Caki2 (cell line): ENCODE results near the gene SLC38A3. TPM values are rescaled to one million over a fixed set of nuclear protein-coding genes. Genes with fewer than 3 reads are reported as not detected.
"Not testable (repeated sequence)": the region's sequence is repeated elsewhere in the genome, so short reads cannot be mapped to it uniquely, and the experiment has no call there.

Experiments used
- DNase-seq: peaks from one replicate; pipeline ENCODE4 v3.0.0-alpha.2; 2015; ENCODE audit warnings: low read depth
- in situ Hi-C: cut with HindIII; loops from 2 replicates; pipeline ENCODE4 v1.10.0; 2016; ENCODE audit warnings: low sequenced_read_pairs, low pct_unique_long_range_greater_than_20kb, mixed read lengths
- total RNA-seq: library from RNA; depleted of rRNA; stranded (reverse); fragments of >200 nt; shearing (Covaris generic); gene quantifications from 2 replicates; pipeline ENCODE4 v1.2.3, GENCODE V29; 2014; ENCODE audit warnings: low replicate concordance

SLC38A3 gene
- total RNA-seq, 1 experiment from 2014 or later = not detected

DNA sequence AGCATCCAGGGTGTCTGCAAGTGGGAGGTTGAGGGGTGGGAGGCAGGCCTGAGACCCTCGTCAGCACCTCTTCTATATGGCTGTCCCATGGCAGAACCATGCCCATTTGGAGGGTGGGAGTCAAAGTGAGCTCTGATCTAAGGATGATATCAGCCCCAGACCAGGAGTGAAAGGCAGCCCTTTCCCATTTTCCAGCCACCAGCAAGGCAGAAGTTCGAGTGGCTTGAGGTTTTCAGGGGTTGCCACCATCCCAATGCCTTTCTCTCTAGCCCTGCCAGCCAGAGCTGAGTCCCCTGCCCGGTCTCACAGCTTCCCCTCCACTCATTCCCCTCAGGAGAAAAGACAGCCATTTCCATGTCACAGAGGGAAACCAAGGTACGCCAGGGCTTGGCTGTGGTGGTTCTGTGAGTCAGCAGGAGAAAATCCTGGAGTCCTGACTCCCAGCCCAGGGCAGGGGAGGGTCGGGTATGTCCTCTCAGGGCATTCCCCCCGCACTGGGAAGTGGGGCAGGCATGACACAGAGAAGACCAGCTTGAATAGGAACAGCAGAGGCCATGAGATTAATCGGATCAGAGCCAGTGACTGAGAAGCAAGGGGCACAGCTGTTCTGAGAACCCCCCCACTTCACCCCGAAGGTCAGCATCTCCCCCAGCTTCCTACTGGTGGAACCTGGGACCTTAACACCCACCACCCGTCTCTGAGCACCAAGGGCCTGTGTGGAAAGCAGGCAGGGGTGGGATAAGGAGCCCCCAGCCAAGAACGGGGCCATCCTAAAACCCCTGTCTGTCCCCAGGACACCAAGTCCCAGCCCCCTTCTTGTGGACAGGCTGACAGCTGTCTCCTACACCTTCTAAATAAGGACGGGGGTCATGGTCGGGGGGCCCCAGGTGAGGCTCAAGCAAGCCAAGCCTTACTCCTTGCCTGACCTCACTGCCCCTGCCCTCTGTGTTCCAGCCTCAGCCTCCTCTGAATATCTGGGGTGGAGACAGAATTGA is 965 bp upstream of the SLC38A3 start:
- no peak for DNase-seq
- in situ Hi-C loops = no loop called here

GRCh38 chr3:50205413-50206276 is 574 bp downstream of the SLC38A3 start:
- DNase-seq = no peak
- in situ Hi-C loops = no loop called here

DNA sequence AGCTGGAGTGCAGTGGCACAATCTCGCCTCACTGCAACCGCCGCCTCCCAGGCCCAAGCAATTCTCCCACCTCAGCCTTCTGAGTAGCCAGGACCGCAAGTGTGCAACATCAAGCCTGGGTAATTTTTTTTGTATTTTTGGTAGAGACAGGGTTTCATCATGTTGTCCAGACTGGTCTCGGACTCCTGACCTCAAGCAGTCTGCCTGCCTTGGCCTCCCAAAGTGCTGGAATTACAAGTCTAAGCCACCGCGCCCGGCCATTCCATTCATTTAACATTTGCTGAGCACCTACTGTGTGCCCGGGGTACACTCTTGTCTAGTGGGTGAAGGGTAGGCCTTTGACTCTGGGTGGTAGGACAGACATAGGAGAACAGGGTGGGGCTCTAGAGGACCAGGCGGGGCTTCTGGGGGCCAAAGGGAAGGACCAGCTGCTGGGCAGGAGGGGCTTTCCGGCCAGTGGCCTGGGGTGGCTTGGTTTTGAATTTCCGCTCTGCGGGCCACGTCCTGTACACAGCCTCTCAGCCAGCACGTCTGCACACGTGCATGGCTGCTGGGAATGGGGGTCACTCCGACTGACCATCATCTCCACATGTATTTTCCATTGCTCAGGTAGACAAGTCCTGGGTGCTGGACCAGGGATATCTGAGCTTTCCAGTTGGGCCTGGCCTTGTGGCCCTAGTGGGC is 2.4 kb downstream of the SLC38A3 start:
- DNase-seq = no peak

DNA sequence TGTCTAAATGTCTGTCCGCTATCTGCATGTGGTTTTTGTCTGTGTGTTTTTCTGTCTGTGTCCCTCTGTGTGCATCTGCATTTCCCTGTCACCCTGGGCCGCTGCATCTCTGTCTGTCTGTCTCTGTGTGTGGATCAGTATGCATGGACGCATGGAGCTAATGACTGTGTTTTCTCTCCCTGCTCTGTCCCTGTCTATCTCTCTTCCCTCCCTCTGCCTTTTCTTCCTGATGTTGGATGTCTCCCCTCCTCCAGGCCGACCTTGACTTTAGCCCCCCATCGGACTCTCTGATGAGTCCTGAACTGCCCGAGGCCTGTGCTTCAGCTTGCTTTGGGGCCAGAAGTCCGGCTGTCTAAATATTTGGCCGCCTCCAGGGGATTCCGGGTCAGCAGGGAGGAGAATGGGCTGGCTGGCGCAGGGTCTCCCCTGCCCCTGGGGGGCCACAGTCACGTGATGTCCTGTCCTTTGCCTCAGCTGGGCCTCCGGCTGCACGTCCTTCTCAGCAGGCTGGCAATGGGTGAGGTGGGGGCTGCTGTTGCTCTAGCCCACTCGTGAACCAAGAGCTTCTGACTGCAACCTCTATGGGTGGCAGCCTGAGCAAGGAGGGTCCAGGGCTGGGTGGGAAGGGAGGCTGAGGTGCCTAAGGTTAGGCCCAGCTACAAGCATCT is 3.7 kb downstream of the SLC38A3 start:
- no peak for DNase-seq
- in situ Hi-C loops = no loop called here

More for the DNA sequence above, 2.4 kb downstream of the SLC38A3 start:
- in situ Hi-C loops = no loop called here

- in situ Hi-C loops = no loop called here
- no peak for DNase-seq
Measured at GRCh38 chr3:50210176-50210509, 5.1 kb downstream of the SLC38A3 start.

DNA sequence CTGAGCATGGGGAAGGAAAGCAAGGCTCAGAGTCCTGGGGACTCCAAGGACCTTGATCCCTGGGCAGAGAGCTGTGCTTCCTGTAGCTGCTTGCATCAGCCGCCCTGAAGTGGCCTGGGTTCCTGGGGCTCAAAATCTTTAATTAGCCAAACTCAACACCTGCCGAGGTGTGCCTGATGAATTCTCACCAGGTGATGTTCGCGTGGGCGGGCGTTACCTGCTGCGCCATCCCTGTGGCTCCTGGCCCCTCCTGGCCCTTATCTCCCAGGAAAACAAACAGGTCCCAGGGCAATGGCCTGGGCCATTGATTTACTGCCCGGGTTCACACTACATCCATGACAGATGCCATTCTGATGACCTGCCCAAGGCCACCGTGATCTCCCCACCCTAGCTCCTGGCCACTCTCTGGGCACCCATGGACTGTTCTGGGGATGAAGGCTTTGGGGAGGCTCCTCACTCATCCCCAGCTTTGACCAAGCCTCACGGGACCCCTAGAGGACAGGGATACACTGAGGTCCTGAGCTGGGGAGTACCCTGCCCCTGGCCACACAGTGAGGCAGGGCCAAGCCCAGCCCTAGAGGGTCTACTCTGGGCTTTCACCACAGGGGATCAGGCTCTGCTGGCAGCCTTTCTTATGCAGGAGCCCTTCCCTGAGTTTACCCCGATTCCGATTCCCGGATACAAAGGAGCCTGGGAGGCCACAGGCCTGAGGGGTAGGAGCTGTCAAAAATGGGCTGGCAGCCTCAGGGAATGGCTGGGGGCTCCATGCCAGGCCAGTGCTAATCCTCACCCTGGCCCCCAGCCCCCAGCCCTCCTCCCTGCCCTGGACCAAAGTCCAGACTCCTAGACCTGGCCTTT is 5.7 kb downstream of the SLC38A3 start:
- no peak for DNase-seq
- in situ Hi-C loops = no loop called here

GRCh38 chr3:50211368-50211717 is 6.3 kb downstream of the SLC38A3 start:
- DNase-seq, in situ Hi-C loops: not testable (repeated sequence)

DNA sequence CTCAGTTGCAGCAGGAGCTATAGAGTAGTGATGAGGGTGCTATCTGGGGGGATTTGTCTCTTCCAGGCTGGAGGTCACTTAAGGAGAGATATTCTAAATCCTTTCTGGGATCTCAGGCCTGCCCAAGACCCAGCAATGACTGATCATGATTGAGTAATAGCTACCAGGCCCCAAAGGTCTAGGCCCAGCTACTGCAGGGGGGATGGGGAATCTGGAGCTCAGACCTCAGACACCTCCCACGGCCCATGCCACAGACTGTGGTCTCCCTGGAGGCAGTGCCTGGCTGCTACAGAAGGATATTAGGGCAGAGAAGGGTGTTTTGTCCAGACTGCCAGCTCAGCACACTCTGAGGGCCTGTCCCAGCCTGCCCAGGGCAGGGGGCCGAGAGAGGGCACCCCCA is 6.9 kb downstream of the SLC38A3 start:
- DNase-seq = no peak

DNA sequence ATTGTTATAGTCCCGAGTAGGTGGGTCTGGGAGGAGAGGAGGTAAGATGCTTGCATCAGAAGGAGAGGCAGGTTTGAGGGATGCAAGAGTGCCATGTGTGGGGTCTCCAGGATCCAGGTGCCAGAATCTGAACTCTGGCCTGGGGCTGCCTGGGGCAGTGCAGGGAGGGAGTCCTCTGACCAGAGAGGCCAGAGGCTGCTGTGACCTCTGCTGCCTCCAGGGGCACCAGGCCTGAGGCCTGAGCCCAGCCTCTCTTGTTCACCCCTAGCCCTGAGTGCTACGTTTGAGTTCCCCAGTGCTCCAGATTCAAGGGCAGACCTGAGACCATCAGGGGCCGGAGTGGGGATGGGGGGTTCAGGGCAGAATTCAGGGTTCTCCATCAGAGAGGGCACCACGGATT is 7.4 kb downstream of the SLC38A3 start:
- in situ Hi-C loops = no loop called here
- no peak for DNase-seq

More for the DNA sequence above, 6.9 kb downstream of the SLC38A3 start:
- in situ Hi-C loops = no loop called here

GRCh38 chr3:50212971-50213370 is 7.9 kb downstream of the SLC38A3 start:
- DNase-seq = no peak
- in situ Hi-C loops = no loop called here

- in situ Hi-C loops = no loop called here
Measured at GRCh38 chr3:50213373-50213772, 8.3 kb downstream of the SLC38A3 start.

DNA sequence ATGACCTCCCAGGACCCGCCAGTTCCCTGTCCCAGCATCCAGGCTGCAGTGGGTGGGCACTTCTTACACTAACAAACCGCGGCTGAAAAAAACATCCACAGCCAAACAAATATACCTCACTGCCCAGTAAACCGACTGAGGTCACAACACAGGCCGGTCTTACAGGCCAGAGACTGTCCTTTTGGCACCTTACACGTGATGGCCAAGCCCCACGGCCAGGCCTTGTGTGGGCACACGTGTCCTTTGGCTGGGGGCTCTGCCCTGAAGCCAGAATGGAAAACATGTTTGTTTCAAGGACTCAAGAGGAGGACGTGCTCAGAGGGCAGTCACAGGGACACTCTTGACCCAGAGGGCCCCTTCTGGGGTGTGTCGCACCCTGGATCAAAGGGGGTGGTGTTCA is 9.8 kb downstream of the SLC38A3 start:
- DNase-seq = no peak
- in situ Hi-C loops = no loop called here

More at GRCh38 chr3:50213373-50213772, 8.3 kb downstream of the SLC38A3 start:
- no peak for DNase-seq

DNA sequence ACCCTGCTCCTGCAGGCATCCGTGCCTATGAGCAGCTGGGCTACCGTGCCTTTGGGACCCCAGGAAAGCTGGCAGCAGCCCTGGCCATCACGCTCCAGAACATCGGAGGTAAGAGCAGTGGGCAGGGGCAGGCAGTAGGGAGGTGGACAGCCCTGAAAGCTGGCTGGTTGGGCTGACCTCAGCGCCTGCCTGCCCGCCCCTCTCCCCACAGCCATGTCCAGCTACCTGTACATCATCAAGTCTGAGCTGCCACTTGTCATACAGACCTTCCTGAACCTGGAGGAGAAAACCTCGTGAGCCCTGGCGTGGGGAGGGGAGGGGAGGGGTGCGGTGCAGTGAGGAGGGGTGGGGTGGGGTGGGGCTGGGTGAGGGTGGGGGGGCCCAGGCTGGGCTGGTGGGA is 10.5 kb downstream of the SLC38A3 start:
- no peak for DNase-seq
- in situ Hi-C loops = no loop called here

GRCh38 chr3:50217681-50218080 is 12.6 kb downstream of the SLC38A3 start:
- in situ Hi-C loops = no loop called here
- DNase-seq = no peak

GRCh38 chr3:50218448-50218847 is 13.4 kb downstream of the SLC38A3 start:
- in situ Hi-C loops = no loop called here
- DNase-seq = no peak

DNA sequence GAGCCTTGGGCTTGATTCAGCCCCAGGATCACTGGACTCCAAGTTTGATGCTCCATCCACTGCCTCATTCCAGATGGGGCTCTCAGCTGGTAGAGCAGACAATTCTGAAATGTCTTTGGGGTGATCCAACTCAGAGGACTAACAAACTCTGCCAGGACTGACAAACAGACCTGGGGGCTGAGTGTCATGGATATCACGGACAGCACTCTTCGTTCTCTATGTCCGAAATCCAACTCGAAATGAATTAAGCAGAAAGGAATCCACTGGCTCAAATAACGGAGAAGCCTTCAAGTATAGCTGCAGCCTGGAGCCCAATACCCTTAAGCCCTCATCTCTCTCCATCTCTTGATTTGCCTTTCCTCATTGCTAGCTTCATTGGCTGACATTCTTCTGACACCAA is 14.2 kb downstream of the SLC38A3 start:
- no peak for DNase-seq
- in situ Hi-C loops = no loop called here

DNA sequence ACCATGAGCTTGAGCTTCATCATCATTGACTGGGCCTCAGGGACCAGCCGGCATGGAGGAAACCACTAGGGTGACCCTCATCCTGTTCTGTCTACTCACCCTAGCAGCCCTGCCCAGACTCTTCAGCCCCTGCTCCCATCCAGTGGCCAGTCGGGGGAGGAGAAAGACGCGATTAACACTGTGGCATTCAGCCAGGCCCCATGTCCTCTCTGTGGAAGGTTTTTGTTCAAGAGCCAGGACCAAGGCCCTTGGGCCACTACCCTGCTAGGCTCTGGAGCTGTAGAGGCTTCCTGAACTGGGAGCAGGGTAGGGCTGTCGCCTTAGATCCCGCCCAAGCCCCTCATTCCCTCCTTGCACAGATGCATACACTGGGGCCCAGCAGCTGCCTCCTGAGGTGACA is 15.0 kb downstream of the SLC38A3 start:
- in situ Hi-C loops = no loop called here
- DNase-seq = no peak
